ENCODE measurements around the gene MLYCD.

GRCh38 chr16:83932955-83933673 is 34.2 kb downstream of the MLYCD start:
- TF ChIP-seq CTCF (IDR thresholded peaks at IDR 0.05) (no peak), POLR2A (IDR thresholded peaks at IDR 0.05) (no peak)

Data from upper lobe of left lung (tissue), 4 donors.